GM12878 (cell line): ENCODE results near the gene MAL. TPM values are rescaled to one million over a fixed set of nuclear protein-coding genes. Genes with fewer than 3 reads are reported as not detected.

Experiments used
- BRCA1 ChIP-seq: IDR thresholded peaks from 2 replicates; pipeline ENCODE4 v1.6.1; 2011; ENCODE audit warnings: low read depth, low read length, improper control_type of control experiment
- EP300 ChIP-seq, 2 experiments: fragments of 150-350 bp in 1 of 2; IDR thresholded peaks; 2 replicates each; pipeline ENCODE4 v1.6.1; 2011 to 2012; ENCODE audit warnings: low read depth in 2 of 2, low read length in 2 of 2, borderline replicate concordance in 1 of 2, improper control_type of control experiment in 1 of 2, inconsistent platforms in 1 of 2; ENCODE audit not compliant: control insufficient read depth in 1 of 2
- GATAD2B ChIP-seq: fragments of 450-650 bp; conservative IDR thresholded peaks from 2 replicates; pipeline ENCODE4 v1.6.1; 2017; ENCODE audit warnings: low read depth, mild to moderate bottlenecking, moderate library complexity
- IKZF2 ChIP-seq, 2 experiments: fragments of 450-650 bp; IDR thresholded peaks; 2 replicates each; pipeline ENCODE4 v1.6.1; 2017; ENCODE audit warnings: mild to moderate bottlenecking in 2 of 2, moderate library complexity in 2 of 2
- KDM1A ChIP-seq: fragments of 200-600 bp; sonication (generic); IDR thresholded peaks from 2 replicates; pipeline ENCODE4 v1.6.1; 2016; ENCODE audit warnings: borderline replicate concordance
- MEF2B ChIP-seq: fragments of 450-650 bp; IDR thresholded peaks from 2 replicates; pipeline ENCODE4 v1.6.1; 2018; ENCODE audit warnings: mild to moderate bottlenecking, moderate library complexity; ENCODE audit not compliant: partially characterized antibody, poor library complexity, severe bottlenecking
- NFIC ChIP-seq: IDR thresholded peaks from 2 replicates; pipeline ENCODE4 v1.6.1; 2012; ENCODE audit warnings: low read depth, mild to moderate bottlenecking, inconsistent platforms, low read length, moderate library complexity
- NR2F1 ChIP-seq: fragments of 450-650 bp; conservative IDR thresholded peaks from 2 replicates; pipeline ENCODE4 v1.6.1; 2017; ENCODE audit warnings: mild to moderate bottlenecking
- POLR2AphosphoS2 ChIP-seq: IDR thresholded peaks from 2 replicates; pipeline ENCODE4 v1.6.1; 2011; ENCODE audit warnings: low read depth, mild to moderate bottlenecking, low read length, improper control_type of control experiment, moderate library complexity
- TAF1 ChIP-seq: IDR thresholded peaks from 2 replicates; pipeline ENCODE4 v1.6.1; 2011; ENCODE audit warnings: mild to moderate bottlenecking, low read depth, low read length, borderline replicate concordance
- TCF3 ChIP-seq: IDR thresholded peaks from 2 replicates; pipeline ENCODE4 v1.6.1; 2012; ENCODE audit warnings: low read depth, mild to moderate bottlenecking, low read length, borderline replicate concordance; ENCODE audit not compliant: insufficient read depth
- WRNIP1 ChIP-seq: IDR thresholded peaks from 2 replicates; pipeline ENCODE4 v1.6.1; 2011; ENCODE audit warnings: low read depth, low read length, improper control_type of control experiment, borderline replicate concordance
- ZZZ3 ChIP-seq: IDR thresholded peaks from 2 replicates; pipeline ENCODE4 v1.6.1; 2011; ENCODE audit warnings: low read depth; ENCODE audit not compliant: control insufficient read depth, insufficient read length
- polyA plus RNA-seq, 11 experiments: library from polyadenylated mRNA; depleted of rRNA in 4 of 11; unstranded in 6 of 11; stranded (reverse) in 5 of 11; fragments of >200 nt; fragmentation: Nextera tagmentation in 4 of 11; fragmentation: Illumina TruSeq in 1 of 11; extraction: Ambion mirVana in 4 of 11; extraction: Trizol in 1 of 11; gene quantifications; 1 replicate in 1 of 11; 2 replicates in 10 of 11; pipeline versions ENCODE4 v1.2.1 to v1.2.3, GENCODE V29; 2011 to 2016; ENCODE audit warnings: inconsistent platforms in 2 of 11, missing spikeins in 2 of 11, low read depth in 1 of 11
- total RNA-seq, 4 experiments: library from RNA; depleted of rRNA in 3 of 4; stranded (reverse); fragments of >200 nt in 3 of 4; fragmentation: Illumina TruSeq in 1 of 4; extraction: Trizol in 1 of 4; gene quantifications; 2 replicates each; pipeline versions ENCODE4 v1.2.1 to v1.2.3, GENCODE V29; 2013 to 2021
- TF ChIP-seq, protein P1 (sequence below): IDR thresholded peaks from 2 replicates; pipeline ENCODE4 v1.6.1; 2011; ENCODE audit warnings: mild to moderate bottlenecking, low read depth, low read length, moderate library complexity; ENCODE audit not compliant: insufficient replicate concordance
- TF ChIP-seq, protein P2 (sequence below): fragments of 450-650 bp; IDR thresholded peaks from 2 replicates; pipeline ENCODE4 v1.6.1; 2017; ENCODE audit warnings: borderline replicate concordance
- TF ChIP-seq, protein P3 (sequence below): IDR thresholded peaks from 2 replicates; pipeline ENCODE4 v1.6.1; 2011; ENCODE audit warnings: borderline replicate concordance, low read depth, mild to moderate bottlenecking, moderate library complexity, low read length; ENCODE audit not compliant: insufficient read depth, poor library complexity, severe bottlenecking
- TF ChIP-seq, protein P4 (sequence below): fragments of 450-650 bp; formaldehyde crosslinking; IDR thresholded peaks from 2 replicates; pipeline ENCODE4 v1.5.0; 2022; ENCODE audit warnings: mild to moderate bottlenecking, missing genetic modification characterization
- TF ChIP-seq, protein P5 (sequence below): fragments of 450-650 bp; IDR thresholded peaks from 2 replicates; pipeline ENCODE4 v1.6.1; 2017; ENCODE audit warnings: mild to moderate bottlenecking, moderate library complexity

The MAL gene
- total and polyA plus RNA-seq, 10 of the 15 experiments (the other 5 are each of a cell fraction or from before 2014, with no cell fraction given) = 1.3 to 4.5 (median 1.7) TPM

DNA sequence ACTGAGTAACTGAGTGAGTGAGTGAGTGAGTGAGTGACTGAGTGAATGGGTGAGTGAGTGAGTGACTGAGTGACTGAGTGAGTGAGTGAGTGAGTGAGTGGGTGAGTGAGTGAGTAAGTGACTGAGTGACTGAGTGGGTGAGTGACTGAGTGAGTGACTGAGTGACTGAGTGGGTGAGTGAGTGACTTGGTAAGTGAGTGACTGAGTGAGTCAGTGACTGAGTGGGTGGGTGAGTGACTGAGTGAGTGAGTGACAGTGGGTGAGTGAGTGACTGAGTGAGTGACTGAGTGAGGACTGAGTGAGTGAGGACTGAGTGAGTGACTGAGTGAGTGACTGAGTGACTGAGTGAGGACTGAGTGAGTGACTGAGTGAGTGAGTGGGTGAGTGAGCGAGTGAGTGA is 13.9 kb downstream of the MAL start (continued):
- TF ChIP-seq ZZZ3 (no peak), TAF1 (no peak), EP300 (IDR thresholded peaks at IDR 0.05; ENCODE audit: borderline replicate concordance in 1 of 2, control insufficient read depth in 1 of 2, low read depth in 2 of 2, low read length in 2 of 2) (no peak), BRCA1 (no peak), NFIC (peak; percentile 37; the same call in 1 of the 2 replicates), NR2F1 (no peak), POLR2AphosphoS2 (no peak), GATAD2B (no peak), TCF3 (peak; percentile 51; the same call in 1 of the 2 replicates), MEF2B (no peak), WRNIP1 (no peak), IKZF2 (IDR thresholded peaks at IDR 0.05) (no peak), KDM1A (no peak)
- TF ChIP-seq, protein P1, sequence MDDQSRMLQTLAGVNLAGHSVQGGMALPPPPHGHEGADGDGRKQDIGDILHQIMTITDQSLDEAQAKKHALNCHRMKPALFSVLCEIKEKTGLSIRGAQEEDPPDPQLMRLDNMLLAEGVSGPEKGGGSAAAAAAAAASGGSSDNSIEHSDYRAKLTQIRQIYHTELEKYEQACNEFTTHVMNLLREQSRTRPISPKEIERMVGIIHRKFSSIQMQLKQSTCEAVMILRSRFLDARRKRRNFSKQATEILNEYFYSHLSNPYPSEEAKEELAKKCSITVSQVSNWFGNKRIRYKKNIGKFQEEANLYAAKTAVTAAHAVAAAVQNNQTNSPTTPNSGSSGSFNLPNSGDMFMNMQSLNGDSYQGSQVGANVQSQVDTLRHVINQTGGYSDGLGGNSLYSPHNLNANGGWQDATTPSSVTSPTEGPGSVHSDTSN = peak; percentile 65
- TF ChIP-seq, protein P2, sequence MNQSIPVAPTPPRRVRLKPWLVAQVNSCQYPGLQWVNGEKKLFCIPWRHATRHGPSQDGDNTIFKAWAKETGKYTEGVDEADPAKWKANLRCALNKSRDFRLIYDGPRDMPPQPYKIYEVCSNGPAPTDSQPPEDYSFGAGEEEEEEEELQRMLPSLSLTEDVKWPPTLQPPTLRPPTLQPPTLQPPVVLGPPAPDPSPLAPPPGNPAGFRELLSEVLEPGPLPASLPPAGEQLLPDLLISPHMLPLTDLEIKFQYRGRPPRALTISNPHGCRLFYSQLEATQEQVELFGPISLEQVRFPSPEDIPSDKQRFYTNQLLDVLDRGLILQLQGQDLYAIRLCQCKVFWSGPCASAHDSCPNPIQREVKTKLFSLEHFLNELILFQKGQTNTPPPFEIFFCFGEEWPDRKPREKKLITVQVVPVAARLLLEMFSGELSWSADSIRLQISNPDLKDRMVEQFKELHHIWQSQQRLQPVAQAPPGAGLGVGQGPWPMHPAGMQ = no peak
- TF ChIP-seq, protein P3, sequence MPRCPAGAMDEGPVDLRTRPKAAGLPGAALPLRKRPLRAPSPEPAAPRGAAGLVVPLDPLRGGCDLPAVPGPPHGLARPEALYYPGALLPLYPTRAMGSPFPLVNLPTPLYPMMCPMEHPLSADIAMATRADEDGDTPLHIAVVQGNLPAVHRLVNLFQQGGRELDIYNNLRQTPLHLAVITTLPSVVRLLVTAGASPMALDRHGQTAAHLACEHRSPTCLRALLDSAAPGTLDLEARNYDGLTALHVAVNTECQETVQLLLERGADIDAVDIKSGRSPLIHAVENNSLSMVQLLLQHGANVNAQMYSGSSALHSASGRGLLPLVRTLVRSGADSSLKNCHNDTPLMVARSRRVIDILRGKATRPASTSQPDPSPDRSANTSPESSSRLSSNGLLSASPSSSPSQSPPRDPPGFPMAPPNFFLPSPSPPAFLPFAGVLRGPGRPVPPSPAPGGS = peak; percentile 85
- TF ChIP-seq, protein P4, sequence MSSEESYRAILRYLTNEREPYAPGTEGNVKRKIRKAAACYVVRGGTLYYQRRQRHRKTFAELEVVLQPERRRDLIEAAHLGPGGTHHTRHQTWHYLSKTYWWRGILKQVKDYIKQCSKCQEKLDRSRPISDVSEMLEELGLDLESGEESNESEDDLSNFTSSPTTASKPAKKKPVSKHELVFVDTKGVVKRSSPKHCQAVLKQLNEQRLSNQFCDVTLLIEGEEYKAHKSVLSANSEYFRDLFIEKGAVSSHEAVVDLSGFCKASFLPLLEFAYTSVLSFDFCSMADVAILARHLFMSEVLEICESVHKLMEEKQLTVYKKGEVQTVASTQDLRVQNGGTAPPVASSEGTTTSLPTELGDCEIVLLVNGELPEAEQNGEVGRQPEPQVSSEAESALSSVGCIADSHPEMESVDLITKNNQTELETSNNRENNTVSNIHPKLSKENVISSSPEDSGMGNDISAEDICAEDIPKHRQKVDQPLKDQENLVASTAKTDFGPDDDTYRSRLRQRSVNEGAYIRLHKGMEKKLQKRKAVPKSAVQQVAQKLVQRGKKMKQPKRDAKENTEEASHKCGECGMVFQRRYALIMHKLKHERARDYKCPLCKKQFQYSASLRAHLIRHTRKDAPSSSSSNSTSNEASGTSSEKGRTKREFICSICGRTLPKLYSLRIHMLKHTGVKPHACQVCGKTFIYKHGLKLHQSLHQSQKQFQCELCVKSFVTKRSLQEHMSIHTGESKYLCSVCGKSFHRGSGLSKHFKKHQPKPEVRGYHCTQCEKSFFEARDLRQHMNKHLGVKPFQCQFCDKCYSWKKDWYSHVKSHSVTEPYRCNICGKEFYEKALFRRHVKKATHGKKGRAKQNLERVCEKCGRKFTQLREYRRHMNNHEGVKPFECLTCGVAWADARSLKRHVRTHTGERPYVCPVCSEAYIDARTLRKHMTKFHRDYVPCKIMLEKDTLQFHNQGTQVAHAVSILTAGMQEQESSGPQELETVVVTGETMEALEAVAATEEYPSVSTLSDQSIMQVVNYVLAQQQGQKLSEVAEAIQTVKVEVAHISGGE (CRISPR knock-in tag) = no peak
- TF ChIP-seq, protein P5, sequence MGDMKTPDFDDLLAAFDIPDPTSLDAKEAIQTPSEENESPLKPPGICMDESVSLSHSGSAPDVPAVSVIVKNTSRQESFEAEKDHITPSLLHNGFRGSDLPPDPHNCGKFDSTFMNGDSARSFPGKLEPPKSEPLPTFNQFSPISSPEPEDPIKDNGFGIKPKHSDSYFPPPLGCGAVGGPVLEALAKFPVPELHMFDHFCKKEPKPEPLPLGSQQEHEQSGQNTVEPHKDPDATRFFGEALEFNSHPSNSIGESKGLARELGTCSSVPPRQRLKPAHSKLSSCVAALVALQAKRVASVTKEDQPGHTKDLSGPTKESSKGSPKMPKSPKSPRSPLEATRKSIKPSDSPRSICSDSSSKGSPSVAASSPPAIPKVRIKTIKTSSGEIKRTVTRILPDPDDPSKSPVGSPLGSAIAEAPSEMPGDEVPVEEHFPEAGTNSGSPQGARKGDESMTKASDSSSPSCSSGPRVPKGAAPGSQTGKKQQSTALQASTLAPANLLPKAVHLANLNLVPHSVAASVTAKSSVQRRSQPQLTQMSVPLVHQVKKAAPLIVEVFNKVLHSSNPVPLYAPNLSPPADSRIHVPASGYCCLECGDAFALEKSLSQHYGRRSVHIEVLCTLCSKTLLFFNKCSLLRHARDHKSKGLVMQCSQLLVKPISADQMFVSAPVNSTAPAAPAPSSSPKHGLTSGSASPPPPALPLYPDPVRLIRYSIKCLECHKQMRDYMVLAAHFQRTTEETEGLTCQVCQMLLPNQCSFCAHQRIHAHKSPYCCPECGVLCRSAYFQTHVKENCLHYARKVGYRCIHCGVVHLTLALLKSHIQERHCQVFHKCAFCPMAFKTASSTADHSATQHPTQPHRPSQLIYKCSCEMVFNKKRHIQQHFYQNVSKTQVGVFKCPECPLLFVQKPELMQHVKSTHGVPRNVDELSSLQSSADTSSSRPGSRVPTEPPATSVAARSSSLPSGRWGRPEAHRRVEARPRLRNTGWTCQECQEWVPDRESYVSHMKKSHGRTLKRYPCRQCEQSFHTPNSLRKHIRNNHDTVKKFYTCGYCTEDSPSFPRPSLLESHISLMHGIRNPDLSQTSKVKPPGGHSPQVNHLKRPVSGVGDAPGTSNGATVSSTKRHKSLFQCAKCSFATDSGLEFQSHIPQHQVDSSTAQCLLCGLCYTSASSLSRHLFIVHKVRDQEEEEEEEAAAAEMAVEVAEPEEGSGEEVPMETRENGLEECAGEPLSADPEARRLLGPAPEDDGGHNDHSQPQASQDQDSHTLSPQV = no peak
